Measurements from ENCODE around the gene EXOC7. TPM values are rescaled to one million over a fixed set of nuclear protein-coding genes. Genes with fewer than 3 reads are reported as not detected.

Gene EXOC7
- total and polyA plus RNA-seq, 2 donors (not counting 1 experiment from before 2014, with no cell fraction given) = 66.8 to 88.8 TPM

GRCh38 chr17:76104140-76104895 lies 731 bp upstream of the EXOC7 start:
- no peak for DNase-seq (ENCODE audit: low read depth in 2 of 2)
- peaks cover 15% of the 10 kb centered on the region for H3K79me2 ChIP-seq (ENCODE audit: control insufficient read depth, insufficient read depth, low read length)
- TF ChIP-seq EZH2 (IDR thresholded peaks at IDR 0.05; ENCODE audit: low read length, missing control alignments) = no peak
- TF ChIP-seq CTCF (conservative IDR thresholded peaks at IDR 0.05 in 1 of 2, IDR thresholded peaks at IDR 0.05 in 1 of 2; ENCODE audit: low read depth in 1 of 2, low read length in 2 of 2) = no peak
- H3K27me3 ChIP-seq (ENCODE audit: control insufficient read depth, insufficient read depth, low read length) = no peaks in the 10 kb centered on the region
- H2AFZ ChIP-seq (ENCODE audit: low read length) = peak overlapping the region; percentile 84
- no peaks in the 10 kb centered on the region for H3K9me3 ChIP-seq (ENCODE audit: control insufficient read depth, insufficient read depth, low read depth, low read length)
- H3K4me3 ChIP-seq (replicated peaks in 1 of 4; ENCODE audit: control extremely low read depth in 1 of 4, insufficient read depth in 1 of 4, low read depth in 3 of 4, low read length in 4 of 4) = peak overlapping the region; percentile 63 to 90 (median 82)
- H4K20me1 ChIP-seq (ENCODE audit: control insufficient read depth, extremely low read depth, insufficient read depth, low read length) = no peaks in the 10 kb centered on the region
- H3K36me3 ChIP-seq (ENCODE audit: control insufficient read depth, insufficient read depth, low read length) = peaks cover 5% of the 10 kb centered on the region
- H3K4me1 ChIP-seq (ENCODE audit: control insufficient read depth, extremely low read depth, insufficient read depth, low read length) = peaks cover 3% of the 10 kb centered on the region
- H3K9ac ChIP-seq (ENCODE audit: insufficient read depth, low read length) = no peak overlapping the region
- H3K27ac ChIP-seq (ENCODE audit: insufficient read depth, low read length) = peak overlapping the region; percentile 75
- peak overlapping the region; percentile 79 for H3K4me2 ChIP-seq (ENCODE audit: extremely low read depth, insufficient read depth, low read length)

- DNase-seq (ENCODE audit: low read depth in 2 of 2) = no peak
- Histone ChIP-seq H3K27me3 (ENCODE audit: control insufficient read depth, insufficient read depth, low read length) (no peaks in the 10 kb centered on the region), H3K79me2 (ENCODE audit: control insufficient read depth, insufficient read depth, low read length) (peaks cover 15% of the 10 kb centered on the region), H3K36me3 (ENCODE audit: control insufficient read depth, insufficient read depth, low read length) (peaks cover 5% of the 10 kb centered on the region), H3K4me2 (ENCODE audit: extremely low read depth, insufficient read depth, low read length) (peak overlapping the region; percentile 92), H3K9me3 (ENCODE audit: control insufficient read depth, insufficient read depth, low read depth, low read length) (no peaks in the 10 kb centered on the region), H2AFZ (ENCODE audit: low read length) (peak overlapping the region; percentile 69), H3K4me3 (replicated peaks in 1 of 4; ENCODE audit: control extremely low read depth in 1 of 4, insufficient read depth in 1 of 4, low read depth in 3 of 4, low read length in 4 of 4) (peak overlapping the region; percentile 63 to 90 (median 82)), H4K20me1 (ENCODE audit: control insufficient read depth, extremely low read depth, insufficient read depth, low read length) (no peaks in the 10 kb centered on the region), H3K27ac (ENCODE audit: insufficient read depth, low read length) (peak overlapping the region; percentile 75), H3K9ac (ENCODE audit: insufficient read depth, low read length) (peak overlapping the region; percentile 74), H3K4me1 (ENCODE audit: control insufficient read depth, extremely low read depth, insufficient read depth, low read length) (peaks cover 3% of the 10 kb centered on the region)
- TF ChIP-seq EZH2 (IDR thresholded peaks at IDR 0.05; ENCODE audit: low read length, missing control alignments) (no peak), CTCF (conservative IDR thresholded peaks at IDR 0.05 in 1 of 2, IDR thresholded peaks at IDR 0.05 in 1 of 2; ENCODE audit: low read depth in 1 of 2, low read length in 2 of 2) (no peak)
Observed at GRCh38 chr17:76102944-76103273, 678 bp downstream of the EXOC7 start.

- Histone ChIP-seq H3K4me2 (ENCODE audit: extremely low read depth, insufficient read depth, low read length) (no peak overlapping the region), H3K27me3 (ENCODE audit: control insufficient read depth, insufficient read depth, low read length) (no peaks in the 10 kb centered on the region), H3K36me3 (ENCODE audit: control insufficient read depth, insufficient read depth, low read length) (peaks cover 24% of the 10 kb centered on the region), H3K9me3 (ENCODE audit: control insufficient read depth, insufficient read depth, low read depth, low read length) (no peaks in the 10 kb centered on the region), H3K9ac (ENCODE audit: insufficient read depth, low read length) (no peak overlapping the region), H3K4me1 (ENCODE audit: control insufficient read depth, extremely low read depth, insufficient read depth, low read length) (peaks cover 4% of the 10 kb centered on the region), H4K20me1 (ENCODE audit: control insufficient read depth, extremely low read depth, insufficient read depth, low read length) (no peaks in the 10 kb centered on the region), H3K79me2 (ENCODE audit: control insufficient read depth, insufficient read depth, low read length) (peaks cover 11% of the 10 kb centered on the region), H3K4me3 (replicated peaks in 1 of 4; ENCODE audit: control extremely low read depth in 1 of 4, insufficient read depth in 1 of 4, low read depth in 3 of 4, low read length in 4 of 4) (no peak overlapping the region), H3K27ac (ENCODE audit: insufficient read depth, low read length) (no peak overlapping the region), H2AFZ (ENCODE audit: low read length) (no peak overlapping the region)
- no peak for DNase-seq (ENCODE audit: low read depth in 2 of 2)
- TF ChIP-seq EZH2 (IDR thresholded peaks at IDR 0.05; ENCODE audit: low read length, missing control alignments) = no peak
- TF ChIP-seq CTCF (conservative IDR thresholded peaks at IDR 0.05 in 1 of 2, IDR thresholded peaks at IDR 0.05 in 1 of 2; ENCODE audit: low read depth in 1 of 2, low read length in 2 of 2) = no peak
Observed at GRCh38 chr17:76097716-76098295, 5.8 kb downstream of the EXOC7 start.

Data from fibroblast of lung (primary cell).